Stimulated activated CD8-positive, alpha-beta memory T cell treated with anti-CD3 and anti-CD28 coated beads, Interleukin-4, amount 100 ng/mL, for 4 hours (primary cell): ENCODE measurements around the gene VWA8.
"Not testable (repeated sequence)": the region's sequence is repeated elsewhere in the genome, so short reads cannot be mapped to it uniquely, and the experiment has no call there.

Experiments used
- DNase-seq, 2 donors: peaks; one replicate each; pipeline ENCODE4 v3.0.0-alpha.2; 2020; ENCODE audit warnings: low read depth in 2 of 2, low spot score in 1 of 2

Gene VWA8

DNA sequence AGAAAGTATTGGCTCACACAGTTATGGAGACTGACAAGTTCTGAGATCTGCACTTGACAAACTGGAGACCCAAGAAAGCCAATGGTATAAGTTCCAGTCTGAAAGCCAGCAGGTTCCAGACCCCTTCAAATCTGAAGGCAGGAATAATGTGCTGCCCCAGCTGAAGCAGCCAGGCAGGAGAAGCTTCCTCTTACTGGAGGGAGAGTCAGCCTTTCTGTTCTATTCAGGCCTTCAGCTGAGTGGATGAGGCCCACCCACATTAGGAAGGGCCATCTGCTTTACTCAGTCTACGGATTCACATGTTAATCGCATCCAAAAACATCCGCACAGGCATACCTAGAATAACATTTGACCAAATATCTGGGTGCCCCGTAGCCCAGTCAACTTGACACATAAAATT, 8.2 kb upstream of the VWA8 start:
- no peak for DNase-seq

DNA sequence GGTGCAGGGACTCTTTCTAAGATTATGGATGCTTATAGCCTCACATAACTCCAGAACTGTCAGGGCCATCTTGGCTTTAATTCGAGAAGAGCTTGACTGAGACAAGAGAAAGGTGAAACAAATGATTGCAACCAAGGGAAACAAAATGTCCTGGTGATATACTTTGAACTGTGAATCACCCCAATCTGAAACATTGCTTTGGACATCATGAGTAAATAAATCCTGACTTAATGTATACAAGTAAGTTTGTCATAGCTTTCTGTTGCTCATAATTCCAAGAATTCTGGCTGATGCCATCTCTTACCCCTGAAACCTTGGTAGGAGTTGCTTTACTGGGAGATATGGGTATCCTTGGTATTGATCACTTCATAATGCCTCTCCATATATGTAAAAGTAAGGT, 5.8 kb upstream of the VWA8 start:
- no peak for DNase-seq

DNA sequence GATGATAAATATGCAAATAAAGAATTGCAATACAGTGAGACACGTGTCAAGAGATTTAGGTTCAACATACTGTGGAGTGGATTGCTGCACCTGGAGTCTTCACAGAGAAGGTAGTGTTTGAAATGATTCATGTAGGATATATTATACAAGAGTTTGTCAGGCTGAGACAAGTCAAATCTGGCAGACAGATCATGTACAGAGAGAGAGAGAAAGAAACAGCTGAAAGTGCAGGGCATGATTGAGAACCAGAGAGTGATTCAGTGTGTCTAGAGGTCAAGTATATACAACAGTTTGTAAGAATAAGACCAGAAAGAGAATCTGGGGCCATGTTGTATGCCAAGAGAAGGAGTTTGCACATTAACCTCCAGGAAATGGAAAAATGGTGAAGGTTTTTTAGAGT, 2.1 kb upstream of the VWA8 start:
- no peak for DNase-seq

DNA sequence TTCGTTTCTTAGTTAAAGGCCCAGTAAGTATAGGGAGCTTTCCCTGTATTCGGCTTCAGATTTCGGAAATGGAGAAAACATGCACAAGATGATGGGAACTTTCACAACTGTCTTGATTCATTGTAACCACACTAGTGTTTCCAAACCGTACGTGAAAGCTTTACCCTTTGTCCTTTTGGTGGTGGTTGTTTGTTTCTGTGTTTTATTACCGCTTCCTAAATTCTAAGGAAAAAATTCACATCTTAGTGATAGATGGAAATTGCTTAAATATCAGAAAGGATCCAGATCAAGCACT, 504 bp upstream of the VWA8 start:
- no peak for DNase-seq

DNA sequence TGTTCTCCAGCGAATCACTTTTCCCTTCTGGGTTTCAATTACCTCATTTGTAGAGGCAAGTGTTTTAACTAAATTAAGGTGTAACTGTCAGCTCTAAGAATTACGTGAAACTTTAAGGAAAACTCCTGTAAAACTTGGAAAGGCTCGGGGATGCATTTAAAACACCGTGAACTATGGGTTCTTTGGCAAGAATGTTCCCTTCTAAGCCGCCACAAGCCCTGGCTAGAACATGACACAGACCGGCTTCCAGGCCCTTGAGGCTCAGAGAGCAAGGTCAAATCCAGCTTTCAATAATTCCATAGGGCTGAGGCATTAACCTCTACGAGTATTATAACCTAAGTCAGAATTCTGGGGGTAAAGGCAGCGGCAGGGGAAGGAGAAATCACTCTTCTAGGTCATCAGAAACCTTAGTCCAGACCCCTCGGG, 685 bp downstream of the VWA8 start:
- no peak for DNase-seq

DNA sequence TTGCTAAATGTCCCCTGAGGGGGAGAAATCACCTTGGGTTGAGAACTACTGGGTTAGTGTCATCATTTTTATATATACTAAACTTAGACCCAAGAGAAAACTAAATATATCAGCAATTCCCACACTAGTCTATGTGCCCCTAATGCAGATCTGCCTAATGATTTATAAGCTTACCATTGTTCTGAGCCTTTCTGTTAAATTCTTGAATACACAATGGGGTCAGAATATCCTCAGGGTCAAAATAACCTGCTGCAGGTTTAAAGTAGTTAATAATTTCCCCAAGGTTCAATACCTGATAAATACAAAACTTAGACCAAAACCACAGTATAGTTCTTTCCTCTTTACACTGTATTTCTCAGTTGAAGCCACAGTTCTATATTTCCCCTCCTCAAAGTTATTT, 4.6 kb downstream of the VWA8 start:
- DNase-seq, result no peak

DNA sequence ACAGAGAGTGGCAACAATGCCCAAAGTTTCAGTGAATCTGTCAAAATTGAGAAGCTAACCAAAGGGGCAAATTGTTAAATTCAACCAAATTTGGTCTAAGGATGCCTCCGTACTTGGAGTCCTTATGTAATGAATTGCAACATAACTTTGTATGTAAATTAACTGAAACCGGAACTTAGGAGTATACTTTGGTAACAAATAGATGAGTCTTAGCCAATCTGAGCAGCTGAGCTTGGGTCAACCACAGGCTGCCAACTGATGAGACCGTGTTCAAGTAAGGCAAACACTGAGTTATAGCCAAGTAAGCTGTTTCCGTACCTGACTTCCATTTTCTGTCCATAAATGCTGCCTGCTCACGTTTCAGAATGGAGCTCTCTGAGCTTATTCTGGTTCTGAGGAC, 5.3 kb downstream of the VWA8 start:
- no peak for DNase-seq

DNA sequence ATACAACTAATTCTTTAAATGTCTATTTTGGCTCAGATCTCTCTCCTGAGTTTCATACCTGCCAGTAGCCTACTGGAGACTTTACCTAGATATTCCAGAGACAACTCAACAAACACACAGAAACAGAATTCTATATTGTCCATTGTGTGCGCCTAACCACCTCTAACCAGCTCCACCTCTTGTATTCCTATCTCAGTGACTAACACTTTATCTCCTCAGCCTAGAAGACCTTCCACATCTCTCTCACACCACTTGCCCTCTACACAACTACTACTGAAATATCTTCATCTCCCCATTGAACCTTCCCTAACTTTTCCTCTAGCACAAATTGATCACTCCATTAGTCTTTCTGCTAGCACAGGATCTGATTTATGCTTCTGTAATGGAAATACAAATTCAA, 6.7 kb downstream of the VWA8 start:
- DNase-seq, result no peak

DNA sequence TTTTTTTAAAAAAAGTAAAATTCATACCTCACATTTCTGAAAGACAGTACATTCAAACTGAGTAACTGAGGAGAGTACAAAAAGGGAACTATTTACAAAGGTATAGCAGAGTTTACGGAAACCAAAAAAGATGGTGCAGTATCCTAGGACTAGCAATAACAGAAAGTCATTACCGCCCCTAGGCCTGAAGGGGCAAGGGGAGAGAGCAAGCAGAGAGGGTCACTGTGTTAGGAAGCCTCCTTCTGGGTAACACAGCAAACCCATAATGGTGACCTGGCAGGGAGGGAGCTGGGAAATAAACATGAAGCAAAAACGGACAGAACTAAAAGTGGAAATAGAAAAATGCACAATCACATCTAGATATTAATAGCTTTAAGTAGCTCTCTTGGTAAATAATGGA, 8.2 kb downstream of the VWA8 start:
- DNase-seq, result no peak

DNA sequence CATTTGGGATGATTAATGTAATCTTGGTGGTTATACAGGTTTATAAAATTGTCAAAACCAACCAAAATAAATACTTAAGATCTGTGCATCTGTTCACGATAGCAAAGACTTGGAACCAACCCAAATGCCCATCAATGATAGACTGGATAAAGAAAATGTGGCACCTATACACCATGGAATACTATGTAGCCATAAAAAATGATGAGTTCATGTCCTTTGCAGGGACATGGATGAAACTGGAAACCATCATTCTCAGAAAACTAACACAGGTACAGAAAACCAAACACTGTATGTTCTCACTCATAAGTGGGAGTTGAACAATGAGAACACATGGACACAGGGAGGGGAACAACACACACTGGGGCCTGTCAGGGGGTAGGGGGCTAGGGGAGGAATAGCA, 11.8 kb downstream of the VWA8 start:
- DNase-seq, result not testable (repeated sequence)

DNA sequence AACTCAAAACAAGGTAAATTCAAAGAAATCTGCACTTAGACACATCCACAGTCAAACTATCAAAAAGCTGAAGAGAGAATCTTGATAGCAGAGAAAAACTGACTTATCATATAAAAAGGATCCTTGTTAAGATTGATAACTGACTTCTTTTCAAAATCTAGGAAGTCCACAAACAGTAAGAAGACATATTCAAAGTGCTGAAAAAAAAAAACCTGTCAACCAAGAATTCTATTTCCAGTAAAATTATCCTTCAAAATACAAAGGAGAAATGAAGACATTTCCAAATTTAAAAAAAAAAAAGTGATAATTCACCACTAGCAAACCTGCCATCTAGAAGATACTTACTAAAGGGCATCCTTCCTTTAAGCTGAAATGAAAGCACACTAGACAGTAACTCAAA, 15.0 kb downstream of the VWA8 start:
- no peak for DNase-seq

DNA sequence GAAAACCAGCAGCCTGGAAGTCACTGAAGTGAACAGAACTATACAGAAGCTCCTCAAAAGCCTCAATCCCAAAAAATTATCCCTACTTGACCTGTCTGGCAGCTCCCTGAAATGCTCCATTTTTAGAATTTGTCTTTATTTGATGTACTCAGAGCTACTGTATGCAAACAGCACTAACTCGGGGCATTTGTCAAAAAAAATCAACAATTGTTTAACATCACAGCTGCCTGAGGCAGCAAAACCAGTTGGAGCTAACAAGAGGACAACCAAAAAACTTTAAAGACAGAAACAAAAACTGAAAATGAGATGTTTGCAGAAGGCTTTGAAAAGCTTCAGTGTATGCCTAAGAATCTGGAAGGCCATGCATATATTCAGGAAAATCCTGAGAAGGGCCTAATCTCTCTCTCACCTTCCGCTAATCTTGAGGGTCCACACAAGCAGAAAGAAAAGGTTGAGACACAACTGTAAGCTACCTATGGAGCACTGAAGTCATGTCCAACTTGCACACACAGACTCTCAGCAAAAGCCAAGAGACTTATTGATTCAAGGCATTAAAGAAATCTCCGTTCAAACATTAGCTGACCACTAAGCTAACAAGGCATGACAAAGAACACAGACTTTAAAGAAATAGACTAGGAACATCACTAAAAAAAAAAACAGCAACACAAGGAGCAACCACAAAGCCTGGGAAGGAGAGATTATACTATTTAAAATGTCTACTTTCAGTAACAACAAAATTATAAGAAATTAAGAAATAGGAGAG, 16.1 kb downstream of the VWA8 start:
- no peak for DNase-seq

DNA sequence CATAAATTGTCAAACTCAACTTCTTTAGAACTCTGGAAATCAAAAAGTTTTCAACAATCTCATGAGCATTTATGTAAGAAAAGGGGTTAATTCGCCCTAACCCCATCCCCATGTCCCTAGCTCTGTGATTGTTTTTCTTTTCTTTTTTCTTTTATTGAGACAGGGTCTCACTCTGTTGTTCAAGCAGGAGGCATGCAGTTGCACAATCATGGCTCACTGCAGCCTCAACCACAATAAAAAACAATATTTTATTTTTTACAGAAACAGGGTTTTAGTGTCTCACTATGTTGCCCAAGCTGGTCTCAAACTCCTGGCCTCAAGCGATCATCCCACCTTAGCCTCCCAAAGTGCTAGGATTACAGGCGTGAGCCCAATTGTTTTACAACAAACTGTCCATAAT, 16.7 kb downstream of the VWA8 start:
- no peak for DNase-seq

DNA sequence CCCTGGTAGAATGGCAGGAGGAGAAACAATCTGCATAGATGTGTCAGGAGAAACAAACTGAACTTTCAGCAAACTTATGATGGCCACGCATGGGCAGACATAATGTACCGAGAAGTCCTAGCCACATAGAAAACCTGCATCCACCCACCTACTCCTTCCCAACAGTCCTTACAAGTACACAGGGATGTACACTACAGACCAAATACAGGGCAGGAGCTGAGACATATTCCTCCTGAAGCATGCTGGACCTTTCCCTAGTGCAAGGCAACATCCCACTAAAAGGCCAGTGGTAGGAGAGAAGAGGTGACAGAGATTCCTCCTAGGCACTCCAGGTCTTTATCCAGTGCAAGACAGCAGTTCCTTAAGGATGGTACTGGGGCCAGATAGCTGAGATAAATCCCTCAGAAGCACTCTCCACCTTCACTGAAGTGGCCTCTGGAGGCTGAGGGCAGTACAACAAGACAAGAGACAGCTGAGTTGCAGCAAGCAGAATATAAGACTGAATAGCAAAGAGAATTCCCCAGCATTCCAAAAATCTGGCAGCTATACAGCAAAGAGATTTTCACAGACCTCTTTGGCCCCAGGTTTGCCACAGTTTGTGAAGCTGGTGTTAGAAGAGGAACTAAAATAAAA, 18.3 kb downstream of the VWA8 start:
- no peak for DNase-seq

DNA sequence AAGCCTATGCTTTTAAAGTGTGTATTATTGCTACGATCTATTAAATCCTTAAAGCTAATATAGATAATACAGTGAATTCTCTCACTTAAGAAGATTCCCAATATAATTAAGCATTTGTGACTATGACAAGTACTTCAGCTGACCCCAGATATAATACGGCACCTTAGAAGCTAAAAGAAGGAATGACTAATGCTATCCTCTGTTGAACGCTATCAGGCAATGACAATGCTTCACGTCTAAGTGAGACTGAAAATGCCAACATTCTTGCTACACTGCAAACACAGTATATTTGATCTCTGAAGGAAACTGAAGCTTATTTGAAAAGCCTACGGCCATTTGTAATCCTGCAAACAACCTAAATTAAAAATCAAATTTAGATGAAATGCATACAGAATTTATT, 19.7 kb downstream of the VWA8 start:
- no peak for DNase-seq

DNA sequence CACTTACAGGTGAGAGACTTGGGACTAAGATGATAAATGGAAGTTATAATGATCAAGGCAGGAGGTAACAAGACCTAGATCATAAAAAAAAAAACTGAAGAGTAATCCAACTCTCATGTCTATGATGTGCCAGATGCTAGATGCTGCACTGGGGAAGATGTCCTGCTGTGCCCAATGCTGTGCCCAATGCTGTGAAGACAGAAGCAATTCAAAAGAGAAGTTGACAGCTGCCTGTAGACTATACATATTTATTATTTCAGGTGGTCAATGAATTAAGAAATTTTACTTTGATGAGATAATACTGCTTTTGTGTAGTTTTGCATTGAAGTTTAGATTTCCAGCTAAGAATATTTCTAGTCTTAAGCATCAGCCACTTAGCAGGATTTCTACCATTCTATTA, 21.5 kb downstream of the VWA8 start:
- no peak for DNase-seq

DNA sequence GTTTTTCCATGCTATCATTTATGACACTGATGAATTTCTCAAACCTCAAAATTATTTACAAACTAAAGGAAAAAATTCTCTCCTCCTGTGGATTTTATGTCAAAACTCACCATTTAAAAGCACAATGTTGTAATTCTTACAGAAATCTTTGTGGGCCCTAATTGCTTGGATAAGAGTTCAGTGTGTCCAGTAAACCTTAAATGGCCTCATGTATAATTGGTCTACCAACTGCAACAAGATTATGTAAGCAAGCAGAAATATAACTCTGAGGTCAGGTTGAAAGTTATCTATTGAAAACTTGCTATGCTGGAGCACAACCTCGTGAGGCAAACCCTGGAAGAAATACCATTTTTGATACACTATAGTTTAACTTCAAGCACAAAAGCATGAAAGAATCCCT, 22.0 kb downstream of the VWA8 start:
- no peak for DNase-seq

DNA sequence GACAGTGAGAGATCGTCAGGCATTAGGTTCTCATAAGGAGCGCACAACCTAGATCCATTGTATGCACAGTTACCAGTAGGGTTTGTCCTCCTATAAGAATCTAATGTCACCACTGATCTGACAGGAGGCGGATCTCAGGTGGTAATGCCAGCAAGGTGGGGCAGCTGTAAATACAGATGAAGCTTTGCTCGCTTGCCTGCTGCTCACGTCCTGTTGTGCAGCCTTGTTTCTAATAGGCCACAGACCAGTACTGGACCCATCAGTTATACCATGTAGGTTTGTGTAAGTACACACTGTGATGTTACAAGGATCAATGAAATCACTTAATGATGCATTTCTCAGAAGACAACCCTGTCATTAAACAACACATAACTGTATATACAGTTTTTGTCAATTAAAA, 23.5 kb downstream of the VWA8 start:
- no peak for DNase-seq

DNA sequence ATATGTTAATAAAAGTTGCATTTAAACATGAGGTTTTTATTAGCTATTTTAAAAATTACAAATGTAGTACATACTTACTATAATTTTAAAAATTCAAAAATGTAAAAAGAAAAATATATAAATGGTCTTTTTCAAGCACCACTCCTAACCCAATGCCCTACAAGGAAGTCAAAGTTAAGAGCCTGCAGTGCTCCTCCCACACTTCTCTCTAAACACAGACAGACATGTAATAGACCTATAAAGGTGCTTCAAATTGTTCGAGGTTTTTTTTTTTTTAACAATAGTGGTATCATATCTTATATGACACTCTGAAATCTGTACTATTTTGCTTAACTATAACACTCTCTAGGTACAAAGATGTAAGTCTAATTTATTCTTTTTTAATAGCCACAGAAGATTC, 25.4 kb downstream of the VWA8 start:
- no peak for DNase-seq

DNA sequence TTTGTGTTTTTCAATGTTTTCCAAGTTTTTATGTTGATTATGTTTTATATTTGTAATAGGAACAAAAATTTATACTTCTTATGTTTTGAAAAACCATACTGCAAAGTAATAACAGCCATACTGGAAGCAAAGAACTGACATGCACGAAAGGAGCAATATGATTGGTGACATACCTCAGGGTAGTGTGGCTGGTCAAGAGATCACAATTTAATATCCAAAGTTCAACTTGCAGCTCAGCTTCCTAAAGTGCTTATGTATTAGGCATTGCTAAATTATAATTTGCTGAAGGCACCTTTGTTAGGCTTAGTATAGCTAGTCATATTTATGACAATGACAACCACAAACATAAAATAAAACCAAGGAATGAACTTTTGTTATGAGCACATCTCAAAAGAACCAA, 25.9 kb downstream of the VWA8 start:
- no peak for DNase-seq

DNA sequence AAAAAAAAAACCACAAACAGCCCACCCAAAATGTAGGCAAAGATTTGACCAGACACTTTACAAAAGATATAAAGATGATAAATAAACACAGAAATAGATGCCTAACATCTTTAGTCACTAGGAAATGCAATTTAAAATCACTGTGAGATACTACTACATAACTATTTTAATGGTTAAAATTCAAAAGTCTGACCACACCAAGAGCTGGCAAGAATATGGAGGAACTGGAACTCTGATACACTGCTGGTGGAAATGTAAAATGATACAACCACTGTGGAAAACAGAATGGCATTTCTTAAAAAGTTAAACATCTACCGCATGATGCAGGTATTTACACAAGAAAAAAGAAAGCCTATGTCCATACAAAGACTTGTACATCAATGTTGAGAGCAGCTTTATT, 26.8 kb downstream of the VWA8 start:
- DNase-seq, result no peak

DNA sequence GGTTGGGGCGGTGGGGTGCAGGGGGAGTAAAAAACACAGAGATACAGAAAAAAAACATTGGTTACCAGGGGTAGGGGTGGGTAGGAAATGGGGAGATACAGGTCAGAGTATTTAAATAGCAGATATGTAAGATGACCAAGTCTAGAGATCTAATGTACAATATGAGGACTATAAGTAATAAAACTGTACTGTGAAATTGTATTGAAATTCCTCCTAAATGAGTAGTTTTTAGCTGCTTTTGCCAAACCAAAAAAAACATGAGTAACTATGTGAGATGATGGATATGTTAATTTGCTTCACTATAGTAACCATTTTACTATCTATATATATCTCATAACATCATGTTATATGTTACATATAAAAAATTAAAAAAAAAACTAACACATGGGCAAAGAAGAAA, 29.6 kb downstream of the VWA8 start:
- DNase-seq, result no peak

DNA sequence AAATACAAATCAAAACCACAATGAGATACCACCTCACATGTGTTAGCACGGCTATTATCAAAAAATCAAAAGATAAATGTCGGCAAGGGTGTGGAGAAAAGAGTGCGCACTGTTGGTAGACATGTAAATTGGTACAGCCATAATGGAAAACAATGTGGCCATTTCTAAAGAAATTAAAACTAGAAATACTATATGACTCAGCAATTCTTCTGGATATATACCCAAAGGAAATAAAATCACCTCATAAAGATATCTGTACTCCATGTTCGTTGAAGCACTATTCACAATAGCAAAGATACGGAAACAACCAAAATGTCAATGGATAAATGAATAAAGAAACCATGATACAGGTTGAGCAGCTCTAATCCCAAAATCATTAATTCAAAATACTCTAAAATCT, 30.8 kb downstream of the VWA8 start:
- no peak for DNase-seq
